Epithelial cell of proximal tubule (primary cell): Measurements from ENCODE around the gene EIF4B. TPM values are rescaled to one million over a fixed set of nuclear protein-coding genes. Genes with fewer than 3 reads are reported as not detected.

ENCODE experiments used
- DNase-seq: peaks from one replicate; pipeline ENCODE4 v3.0.0-alpha.2; 2011; ENCODE audit warnings: low read depth
- H3K4me3 ChIP-seq: 2 replicates; pipeline ENCODE4 v1.5.1; 2011; ENCODE audit warnings: low read depth, mild to moderate bottlenecking, low read length
- CTCF ChIP-seq: conservative IDR thresholded peaks from 2 replicates; pipeline ENCODE4 v1.5.1; 2012; ENCODE audit warnings: low read depth, mild to moderate bottlenecking, low read length
- total RNA-seq: library from RNA; depleted of rRNA; stranded (reverse); fragments of >200 nt; gene quantifications from 2 replicates; pipeline ENCODE4 v1.2.3, GENCODE V29; 2015

Gene EIF4B
- total RNA-seq, 1 donor from 2014 or later = 447 TPM

- no peak overlapping the region for H3K4me3 ChIP-seq
- no peak for DNase-seq
- no peak for TF ChIP-seq CTCF
Observed at GRCh38 chr12:53063708-53064612, 57.7 kb downstream of the EIF4B start.

- H3K4me3 ChIP-seq = no peak overlapping the region
- no peak for TF ChIP-seq CTCF
- DNase-seq = no peak
Observed at GRCh38 chr12:53064613-53065436, 58.6 kb downstream of the EIF4B start.

- no peak for DNase-seq
- H3K4me3 ChIP-seq = no peak overlapping the region
- no peak for TF ChIP-seq CTCF
Observed at GRCh38 chr12:53065470-53065869, 59.2 kb downstream of the EIF4B start.

GRCh38 chr12:53065975-53066931 is 60.0 kb downstream of the EIF4B start:
- TF ChIP-seq CTCF = peak; percentile 85
- DNase-seq = no peak
- no peak overlapping the region for H3K4me3 ChIP-seq

- no peak for DNase-seq
- no peak overlapping the region for H3K4me3 ChIP-seq
- no peak for TF ChIP-seq CTCF
Observed at GRCh38 chr12:53067074-53067992, 61.1 kb downstream of the EIF4B start.
